GM12891 (cell line): ENCODE results near the gene B3GNT9.

Experiments
- DNase-seq: peaks from one replicate; pipeline ENCODE4 v3.0.0; 2011; ENCODE audit warnings: low spot score; ENCODE audit not compliant: insufficient read length
- FAIRE-seq: peaks from 2 replicates; lab custom pipeline; 2011; peaks lifted over from hg19 to GRCh38; lab: Jason Lieb, UNC
- PAX5 ChIP-seq: IDR thresholded peaks from 2 replicates; pipeline ENCODE4 v1.6.1; 2011; ENCODE audit warnings: low read length, moderate library complexity, mild to moderate bottlenecking; ENCODE audit not compliant: insufficient read depth, severe bottlenecking
- POLR2A ChIP-seq: IDR thresholded peaks from 2 replicates; pipeline ENCODE4 v1.6.1; 2011; ENCODE audit warnings: low read depth, low read length, control low read depth
- POLR2AphosphoS5 ChIP-seq: IDR thresholded peaks from 2 replicates; pipeline ENCODE4 v1.6.1; 2011; ENCODE audit warnings: low read depth, low read length, control low read depth
- POU2F2 ChIP-seq: IDR thresholded peaks from 2 replicates; pipeline ENCODE4 v1.6.1; 2011; ENCODE audit warnings: low read depth, mild to moderate bottlenecking, control low read depth, low read length, moderate library complexity
- SPI1 ChIP-seq: IDR thresholded peaks from 2 replicates; pipeline ENCODE4 v1.6.1; 2011; ENCODE audit warnings: low read depth, low read length, control low read depth
- TAF1 ChIP-seq: IDR thresholded peaks from 2 replicates; pipeline ENCODE4 v1.6.1; 2011; ENCODE audit warnings: low read depth, low read length, control low read depth

B3GNT9 gene

GRCh38 chr16:67108489-67108888 lies 42.3 kb downstream of the B3GNT9 start:
- TF ChIP-seq PAX5 (no peak), SPI1 (no peak), POU2F2 (no peak), POLR2AphosphoS5 (no peak), TAF1 (no peak), POLR2A (no peak)
- FAIRE-seq (no peak), DNase-seq (no peak)

- DNase-seq (no peak), FAIRE-seq (no peak)
Observed at GRCh38 chr16:67105881-67106280, 44.9 kb downstream of the B3GNT9 start.

GRCh38 chr16:67105246-67105645 lies 45.6 kb downstream of the B3GNT9 start:
- FAIRE-seq (no peak), DNase-seq (no peak)
- TF ChIP-seq TAF1 (no peak), POLR2AphosphoS5 (no peak), POLR2A (no peak), POU2F2 (no peak), SPI1 (no peak), PAX5 (no peak)

More at GRCh38 chr16:67105881-67106280, 44.9 kb downstream of the B3GNT9 start:
- TF ChIP-seq TAF1 (no peak), PAX5 (no peak), POLR2AphosphoS5 (no peak), POLR2A (no peak), POU2F2 (no peak), SPI1 (no peak)

GRCh38 chr16:67104845-67105244 lies 46.0 kb downstream of the B3GNT9 start:
- DNase-seq, result no peak
- FAIRE-seq, result no peak
- TF ChIP-seq PAX5 (no peak), SPI1 (peak; percentile 44; the same call in 1 of the 2 replicates)

- TF ChIP-seq SPI1 (no peak), PAX5 (no peak), POLR2A (no peak), POLR2AphosphoS5 (no peak), POU2F2 (no peak), TAF1 (no peak)
- DNase-seq, result no peak
- no peak for FAIRE-seq
Observed at GRCh38 chr16:67104061-67104460, 46.7 kb downstream of the B3GNT9 start.

GRCh38 chr16:67101311-67102082 lies 49.3 kb downstream of the B3GNT9 start:
- DNase-seq (no peak), FAIRE-seq (no peak)
- TF ChIP-seq POLR2A (no peak), SPI1 (peak; percentile 27; the same call in 1 of the 2 replicates)

- DNase-seq, result no peak
- no peak for TF ChIP-seq POLR2A
- no peak for TF ChIP-seq PAX5
- no peak for TF ChIP-seq POU2F2
- TF ChIP-seq POLR2AphosphoS5, result no peak
- no peak for TF ChIP-seq TAF1
- TF ChIP-seq SPI1, result no peak
- FAIRE-seq, result no peak
Observed at GRCh38 chr16:67100569-67101310, 50.1 kb downstream of the B3GNT9 start.

GRCh38 chr16:67098599-67098998 lies 52.2 kb downstream of the B3GNT9 start:
- DNase-seq, result no peak
- no peak for FAIRE-seq
- no peak for TF ChIP-seq TAF1
- no peak for TF ChIP-seq POLR2A
- no peak for TF ChIP-seq POLR2AphosphoS5
- TF ChIP-seq SPI1, result no peak
- no peak for TF ChIP-seq PAX5
- no peak for TF ChIP-seq POU2F2
